ENCODE results near the gene HMGN2. TPM values are rescaled to one million over a fixed set of nuclear protein-coding genes. Genes with fewer than 3 reads are reported as not detected.
A peak's percentile ranks its signal among the peaks of the same experiment; 100 is the strongest.

HMGN2 gene
- total RNA-seq, 4 donors from 2014 or later, result 46.1 to 489 (median 201) TPM

- intact Hi-C loops (cut with DNase I; ENCODE audit: low total_unique reads), result no loop called here
- Histone ChIP-seq H3K4me1 (no peaks in the 10 kb centered on the region), H3K4me3 (no peak overlapping the region), H3K36me3 (no peaks in the 10 kb centered on the region), H3K27ac (no peak overlapping the region), H3K9me3 (no peaks in the 10 kb centered on the region), H3K27me3 (no peaks in the 10 kb centered on the region)
- no peak for TF ChIP-seq POLR2A (IDR thresholded peaks at IDR 0.05)
- TF ChIP-seq CTCF (IDR thresholded peaks at IDR 0.05), result no peak
- no peak for DNase-seq
Measured at GRCh38 chr1:26452459-26453183, 19.6 kb upstream of the HMGN2 start.

GRCh38 chr1:26459148-26459547, 13.1 kb upstream of the HMGN2 start:
- no peaks in the 10 kb centered on the region for H3K27me3 ChIP-seq
- H3K4me3 ChIP-seq, result no peak overlapping the region
- no peak for TF ChIP-seq CTCF (IDR thresholded peaks at IDR 0.05)
- TF ChIP-seq POLR2A (IDR thresholded peaks at IDR 0.05), result no peak
- intact Hi-C loops (cut with DNase I; ENCODE audit: low total_unique reads), result no loop called here
- H3K4me1 ChIP-seq, result no peaks in the 10 kb centered on the region
- H3K36me3 ChIP-seq, result no peaks in the 10 kb centered on the region
- H3K9me3 ChIP-seq, result no peaks in the 10 kb centered on the region
- DNase-seq, result no peak
- H3K27ac ChIP-seq, result no peak overlapping the region

- no peak for TF ChIP-seq POLR2A (IDR thresholded peaks at IDR 0.05)
- TF ChIP-seq CTCF (IDR thresholded peaks at IDR 0.05), result no peak
- no peak overlapping the region for H3K4me3 ChIP-seq
- no peaks in the 10 kb centered on the region for H3K27me3 ChIP-seq
- H3K9me3 ChIP-seq, result no peaks in the 10 kb centered on the region
- no peaks in the 10 kb centered on the region for H3K4me1 ChIP-seq
- H3K27ac ChIP-seq, result no peak overlapping the region
- no peaks in the 10 kb centered on the region for H3K36me3 ChIP-seq
- intact Hi-C loops (cut with DNase I; ENCODE audit: low total_unique reads), result no loop called here
- no peak for DNase-seq
Measured at GRCh38 chr1:26459573-26460031, 12.6 kb upstream of the HMGN2 start.

- H3K4me1 ChIP-seq, result peaks cover 1 to 2% of the 10 kb centered on the region in 2 donors
- intact Hi-C loops (cut with DNase I; ENCODE audit: low total_unique reads), result no loop called here
- H3K4me3 ChIP-seq, result no peak overlapping the region
- no peaks in the 10 kb centered on the region for H3K9me3 ChIP-seq
- no peaks in the 10 kb centered on the region for H3K36me3 ChIP-seq
- peak in 1 of 2 donors; percentile 36 for DNase-seq
- no peak overlapping the region for H3K27ac ChIP-seq
- TF ChIP-seq CTCF (IDR thresholded peaks at IDR 0.05), result no peak
- no peaks in the 10 kb centered on the region for H3K27me3 ChIP-seq
Measured at GRCh38 chr1:26468911-26469310, 3.3 kb upstream of the HMGN2 start.

- no peak for DNase-seq
- intact Hi-C loops (cut with DNase I; ENCODE audit: low total_unique reads), result no loop called here
- TF ChIP-seq CTCF (IDR thresholded peaks at IDR 0.05), result no peak
- no peak for TF ChIP-seq POLR2A (IDR thresholded peaks at IDR 0.05)
- Histone ChIP-seq H3K27ac (no peak overlapping the region), H3K4me3 (no peak overlapping the region), H3K4me1 (peaks cover 3 to 8% of the 10 kb centered on the region in 2 donors), H3K9me3 (no peaks in the 10 kb centered on the region), H3K36me3 (no peaks in the 10 kb centered on the region), H3K27me3 (no peaks in the 10 kb centered on the region)
Measured at GRCh38 chr1:26469558-26469957, 2.7 kb upstream of the HMGN2 start.

All from uterus (tissue), 4 donors.